CD4-positive, CD25-positive, alpha-beta regulatory T cell (primary cell): ENCODE results near the gene SH3RF1. TPM values are rescaled to one million over a fixed set of nuclear protein-coding genes. Genes with fewer than 3 reads are reported as not detected.
"Not testable (repeated sequence)": the region's sequence is repeated elsewhere in the genome, so short reads cannot be mapped to it uniquely, and the experiment has no call there.

Experiments used
- ATAC-seq, 2 donors: fragments of 150-1000 bp; cut with Tn5 transposase; one replicate each; pipeline ENCODE4 v1.10.0; 2021; ENCODE audit warnings: low read depth in 2 of 2, moderate number of reproducible peaks in 2 of 2, moderate library complexity in 1 of 2
- DNase-seq, 3 donors: peaks; one replicate each; pipeline versions ENCODE4 v3.0.0 to v3.0.0-alpha.2; 2012 to 2022; ENCODE audit warnings: mixed read lengths in 1 of 3
- H3K27ac ChIP-seq: one replicate; pipeline ENCODE4 v1.7.0; 2013; ENCODE audit warnings: mild to moderate bottlenecking, low read length; ENCODE audit not compliant: insufficient read depth, poor library complexity, severe bottlenecking
- H3K27me3 ChIP-seq: one replicate; pipeline ENCODE4 v1.7.0; 2013; ENCODE audit warnings: low read length; ENCODE audit not compliant: control insufficient read depth, insufficient read depth
- H3K36me3 ChIP-seq: one replicate; pipeline ENCODE4 v1.7.0; 2013; ENCODE audit warnings: mild to moderate bottlenecking, low read length, moderate library complexity; ENCODE audit not compliant: control insufficient read depth, insufficient read depth
- H3K4me1 ChIP-seq: 2 replicates; pipeline ENCODE4 v1.7.0; 2013; ENCODE audit warnings: mild to moderate bottlenecking, low read length; ENCODE audit not compliant: insufficient read depth, control insufficient read depth, poor library complexity, severe bottlenecking
- H3K4me3 ChIP-seq: one replicate; pipeline ENCODE4 v1.7.0; 2013; ENCODE audit warnings: low read depth, mild to moderate bottlenecking, low read length, moderate library complexity
- H3K9me3 ChIP-seq, 2 experiments: 1 replicate in 1 of 2; 2 replicates in 1 of 2; pipeline ENCODE4 v1.7.0; 2013; ENCODE audit warnings: low read length in 2 of 2, mild to moderate bottlenecking in 1 of 2, moderate library complexity in 1 of 2; ENCODE audit not compliant: control insufficient read depth in 2 of 2
- H3K27ac Mint-ChIP-seq, 3 donors: one replicate each; pipeline ENCODE4 v1.8.0; 2020 to 2022; ENCODE audit warnings: mild to moderate bottlenecking in 3 of 3, mixed read lengths in 3 of 3, moderate library complexity in 2 of 3
- H3K27me3 Mint-ChIP-seq: one replicate; pipeline ENCODE4 v1.8.0; 2022; ENCODE audit warnings: mild to moderate bottlenecking, mixed read lengths
- H3K36me3 Mint-ChIP-seq: one replicate; pipeline ENCODE4 v1.8.0; 2020; ENCODE audit warnings: mixed read lengths
- H3K4me1 Mint-ChIP-seq, 4 donors: one replicate each; pipeline ENCODE4 v1.8.0; 2020 to 2022; ENCODE audit warnings: mixed read lengths in 4 of 4, mild to moderate bottlenecking in 1 of 4
- H3K4me3 Mint-ChIP-seq, 4 donors: one replicate each; pipeline ENCODE4 v1.8.0; 2020 to 2022; ENCODE audit warnings: mild to moderate bottlenecking in 4 of 4, mixed read lengths in 4 of 4, moderate library complexity in 3 of 4
- H3K9me3 Mint-ChIP-seq, 7 donors: one replicate each; pipeline ENCODE4 v1.8.0; 2020 to 2022; ENCODE audit warnings: mixed read lengths in 7 of 7, mild to moderate bottlenecking in 3 of 7, moderate library complexity in 2 of 7
- polyA plus RNA-seq, 4 donors: library from polyadenylated mRNA; unstranded; fragments of 300-500 nt; fragmentation: Illumina TruSeq; gene quantifications; one replicate each; pipeline ENCODE4 v1.2.3, GENCODE V29; 2021
- total RNA-seq: library from RNA; stranded (reverse); gene quantifications from one replicate; pipeline ENCODE4 v1.2.3, GENCODE V29; 2022

The SH3RF1 gene
- total and polyA plus RNA-seq, 5 donors from 2014 or later: 0.69 TPM; not detected in 4

DNA sequence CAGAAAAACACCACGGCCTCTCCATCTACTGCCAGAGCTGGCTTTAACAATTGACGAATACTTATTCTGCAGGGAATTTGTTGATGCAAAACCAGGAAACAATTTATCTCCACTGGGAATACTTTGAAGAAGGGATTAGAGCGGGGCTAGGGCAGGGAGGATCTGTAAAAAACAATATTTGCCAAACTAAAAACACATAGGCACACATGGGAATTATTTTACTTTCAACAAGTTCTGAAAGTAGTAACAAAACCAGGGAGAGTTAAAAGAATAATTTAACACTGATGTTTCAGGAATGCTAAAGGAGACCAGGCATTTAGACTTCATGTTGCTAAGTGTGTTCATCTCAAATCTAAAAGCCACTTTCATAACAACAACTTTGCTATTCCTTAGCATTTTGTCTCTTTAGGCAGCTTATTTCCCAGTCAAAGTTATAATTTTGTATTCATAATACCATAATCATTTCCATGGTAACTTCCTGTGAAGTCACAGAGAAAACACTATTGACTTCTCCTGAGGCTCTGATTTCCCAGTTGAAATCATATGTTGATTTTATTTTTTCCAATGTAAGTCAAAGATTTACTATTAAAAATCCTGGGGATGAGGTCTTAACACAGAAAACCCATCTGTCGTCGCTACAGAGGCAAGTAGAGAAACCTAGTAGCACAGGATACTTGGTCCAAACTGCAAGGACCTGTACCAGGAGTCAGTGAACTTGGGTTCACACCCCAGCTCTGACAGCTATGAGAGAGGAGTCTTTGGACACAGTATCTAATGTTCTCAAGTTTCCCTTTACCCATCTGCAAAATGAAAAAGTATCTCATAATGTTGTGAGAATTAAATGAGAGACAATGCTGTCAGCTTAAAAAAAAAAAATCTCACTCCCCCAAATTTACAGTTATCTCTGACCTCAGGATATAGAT, 69.3 kb downstream of the SH3RF1 start:
- Histone ChIP-seq H3K4me1 (no peaks in the 10 kb centered on the region), H3K27ac (no peak overlapping the region), H3K9me3 (no peaks in the 10 kb centered on the region), H3K36me3 (no peaks in the 10 kb centered on the region), H3K27me3 (no peaks in the 10 kb centered on the region), H3K4me3 (no peak overlapping the region)
- peaks cover 6% of the 10 kb centered on the region for H3K27me3 Mint-ChIP-seq
- no peak for DNase-seq
- no peaks in the 10 kb centered on the region for H3K4me1 Mint-ChIP-seq
- no peaks in the 10 kb centered on the region for H3K36me3 Mint-ChIP-seq
- no peak for ATAC-seq
- H3K9me3 Mint-ChIP-seq: peaks cover 0 to 4% (median 1%) of the 10 kb centered on the region in 7 donors
- H3K4me3 Mint-ChIP-seq: no peak overlapping the region
- no peak overlapping the region for H3K27ac Mint-ChIP-seq

GRCh38 chr4:169200361-169201030, 70.3 kb downstream of the SH3RF1 start:
- Histone ChIP-seq H3K27ac (no peak overlapping the region), H3K4me3 (no peak overlapping the region), H3K27me3 (no peaks in the 10 kb centered on the region), H3K9me3 (no peaks in the 10 kb centered on the region), H3K36me3 (no peaks in the 10 kb centered on the region), H3K4me1 (no peaks in the 10 kb centered on the region)
- H3K4me3 Mint-ChIP-seq: no peak overlapping the region
- H3K4me1 Mint-ChIP-seq: no peaks in the 10 kb centered on the region
- DNase-seq (no peak), ATAC-seq (no peak)
- H3K27me3 Mint-ChIP-seq: peaks cover 6% of the 10 kb centered on the region
- H3K27ac Mint-ChIP-seq: no peak overlapping the region
- H3K36me3 Mint-ChIP-seq: no peaks in the 10 kb centered on the region
- H3K9me3 Mint-ChIP-seq: peaks cover 0 to 10% (median 3%) of the 10 kb centered on the region in 7 donors

- Mint-ChIP-seq H3K9me3 (peaks cover 0 to 15% (median 3%) of the 10 kb centered on the region in 7 donors), H3K4me3 (no peak overlapping the region), H3K4me1 (no peaks in the 10 kb centered on the region), H3K27me3 (peaks cover 6% of the 10 kb centered on the region), H3K36me3 (no peaks in the 10 kb centered on the region), H3K27ac (no peak overlapping the region)
- Histone ChIP-seq H3K4me1 (no peaks in the 10 kb centered on the region), H3K4me3 (no peak overlapping the region), H3K36me3 (no peaks in the 10 kb centered on the region), H3K9me3 (peaks cover 0 to 3% of the 10 kb centered on the region in 2 experiments), H3K27me3 (no peaks in the 10 kb centered on the region), H3K27ac (no peak overlapping the region)
- no peak for ATAC-seq
- no peak for DNase-seq
Observed at GRCh38 chr4:169199184-169199583, 71.6 kb downstream of the SH3RF1 start.

DNA sequence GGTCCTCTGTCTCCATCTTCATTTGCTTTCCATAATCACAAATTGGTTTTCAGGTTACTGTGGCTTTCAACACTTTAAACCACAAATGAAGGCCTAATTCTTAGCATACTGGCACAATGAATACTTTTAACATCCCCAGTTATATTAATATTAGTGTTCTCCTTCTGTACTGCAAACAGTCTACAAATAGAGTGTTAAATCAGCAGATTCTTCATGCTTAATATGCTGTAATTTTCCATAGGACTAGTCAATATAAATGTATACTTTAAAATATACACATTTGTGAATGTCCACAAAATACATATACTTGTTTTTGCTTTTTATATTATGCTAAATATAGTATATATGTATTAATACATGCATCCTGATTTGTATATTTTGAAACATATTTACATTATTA, 72.6 kb downstream of the SH3RF1 start:
- no peak overlapping the region for H3K27ac Mint-ChIP-seq
- no peaks in the 10 kb centered on the region for H3K27me3 ChIP-seq
- no peak overlapping the region for H3K27ac ChIP-seq
- H3K4me3 ChIP-seq: no peak overlapping the region
- H3K9me3 ChIP-seq: peaks cover 0 to 3% of the 10 kb centered on the region in 2 experiments
- peaks cover 6% of the 10 kb centered on the region for H3K27me3 Mint-ChIP-seq
- H3K4me1 Mint-ChIP-seq: no peaks in the 10 kb centered on the region
- DNase-seq (no peak), ATAC-seq (no peak)
- no peaks in the 10 kb centered on the region for H3K36me3 ChIP-seq
- H3K4me1 ChIP-seq: no peaks in the 10 kb centered on the region
- H3K9me3 Mint-ChIP-seq: peaks cover 0 to 15% (median 3%) of the 10 kb centered on the region in 7 donors
- H3K4me3 Mint-ChIP-seq: no peak overlapping the region
- no peaks in the 10 kb centered on the region for H3K36me3 Mint-ChIP-seq

DNA sequence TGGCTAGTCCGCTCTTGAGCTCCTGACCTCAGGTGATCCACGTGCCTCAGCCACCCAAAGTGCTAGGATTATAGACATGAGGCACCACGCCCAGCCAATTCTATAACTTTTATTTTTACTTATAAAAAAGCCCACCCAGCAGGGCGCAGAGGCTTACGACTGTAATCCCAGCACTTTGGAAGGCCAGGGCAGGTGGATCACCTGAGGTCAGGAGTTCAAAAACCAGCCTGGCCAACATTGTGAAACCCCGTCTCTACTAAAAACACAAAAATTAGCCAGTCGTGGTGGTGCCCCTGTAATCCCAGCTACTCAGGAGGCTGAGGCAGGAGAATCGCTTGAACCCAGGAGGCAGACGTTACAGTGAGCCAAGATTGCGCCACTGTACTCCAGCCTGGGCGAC, 73.5 kb downstream of the SH3RF1 start:
- H3K36me3 Mint-ChIP-seq: not testable (repeated sequence)

GRCh38 chr4:169195032-169195431, 75.7 kb downstream of the SH3RF1 start:
- Histone ChIP-seq H3K27me3 (no peaks in the 10 kb centered on the region), H3K9me3 (peaks cover 0 to 3% of the 10 kb centered on the region in 2 experiments), H3K27ac (no peak overlapping the region), H3K36me3 (no peaks in the 10 kb centered on the region), H3K4me3 (no peak overlapping the region), H3K4me1 (no peaks in the 10 kb centered on the region)
- H3K4me3 Mint-ChIP-seq: no peak overlapping the region
- no peak overlapping the region for H3K27ac Mint-ChIP-seq
- no peak for ATAC-seq
- H3K36me3 Mint-ChIP-seq: no peaks in the 10 kb centered on the region
- peaks cover 0 to 15% (median 3%) of the 10 kb centered on the region in 7 donors for H3K9me3 Mint-ChIP-seq
- H3K27me3 Mint-ChIP-seq: peaks cover 6% of the 10 kb centered on the region
- no peaks in the 10 kb centered on the region for H3K4me1 Mint-ChIP-seq
- DNase-seq: no peak

More for the DNA sequence above, 73.5 kb downstream of the SH3RF1 start:
- not testable (repeated sequence) for H3K27ac Mint-ChIP-seq, H3K4me3 ChIP-seq, H3K36me3 ChIP-seq, H3K4me1 Mint-ChIP-seq, ATAC-seq, H3K4me1 ChIP-seq, H3K27me3 Mint-ChIP-seq, H3K9me3 ChIP-seq, H3K4me3 Mint-ChIP-seq, H3K27ac ChIP-seq, H3K27me3 ChIP-seq, DNase-seq
- peaks cover 0 to 15% (median 3%) of the 10 kb centered on the region in 7 donors for H3K9me3 Mint-ChIP-seq

GRCh38 chr4:169189968-169190367, 80.8 kb downstream of the SH3RF1 start:
- not testable (repeated sequence) for H3K27me3 Mint-ChIP-seq, H3K9me3 ChIP-seq, H3K27ac ChIP-seq, H3K4me3 ChIP-seq, H3K27me3 ChIP-seq, H3K36me3 ChIP-seq, H3K4me1 ChIP-seq, H3K4me3 Mint-ChIP-seq, H3K27ac Mint-ChIP-seq, H3K9me3 Mint-ChIP-seq, H3K36me3 Mint-ChIP-seq, DNase-seq, H3K4me1 Mint-ChIP-seq, ATAC-seq
